IMR-90 (cell line): ENCODE results near the gene CPEB3. TPM values are rescaled to one million over a fixed set of nuclear protein-coding genes. Genes with fewer than 3 reads are reported as not detected.

Source experiments
- ATAC-seq: fragments of 200-7000 bp; cut with Tn5 transposase; 2 replicates; pipeline ENCODE4 v1.9.1; 2020; ENCODE audit warnings: low read depth, mild to moderate bottlenecking, moderate library complexity
- BruUV-seq: library from RNA; stranded (reverse); fragments of 400-500 nt; replicated peaks from 2 replicates; lab custom pipeline; 2021; lab: Mats Ljungman, UMichigan
- CTCF ChIA-PET: fragments of 300-600 bp; formaldehyde crosslinking; extraction: SDS; loops from one replicate; lab custom pipeline; 2021; ENCODE audit warnings: antibody characterized with exemption; lab: Yijun Ruan, JAX
- POLR2A ChIA-PET: fragments of 300-600 bp; sonication (Branson Sonifier 250); formaldehyde crosslinking; loops from one replicate; lab custom pipeline; 2022; ENCODE audit warnings: antibody characterized with exemption; ENCODE audit not compliant: unreplicated experiment; lab: Charles Lee
- DNase-seq: peaks from one replicate; pipeline ENCODE4 v3.0.0; 2013
- H2AFZ ChIP-seq: replicated peaks from 2 replicates; pipeline ENCODE3; 2013; ENCODE audit warnings: low read length, mild to moderate bottlenecking; ENCODE audit not compliant: poor library complexity
- H2AK5ac ChIP-seq: 2 replicates; pipeline ENCODE4 v1.6.1; 2013; ENCODE audit warnings: low read depth, low read length, inconsistent platforms
- H2AK9ac ChIP-seq: replicated peaks from 2 replicates; pipeline ENCODE3; 2013; ENCODE audit warnings: mild to moderate bottlenecking, low read depth, low read length, moderate library complexity; ENCODE audit not compliant: poor library complexity
- H2BK120ac ChIP-seq: 2 replicates; pipeline ENCODE4 v1.6.1; 2013; ENCODE audit warnings: low read depth, low read length, inconsistent platforms
- H2BK15ac ChIP-seq: 3 replicates; pipeline ENCODE4 v1.6.1; 2013; ENCODE audit warnings: low read depth, low read length, inconsistent platforms
- H2BK20ac ChIP-seq: 2 replicates; pipeline ENCODE4 v1.6.1; 2013; ENCODE audit warnings: low read depth, mild to moderate bottlenecking, inconsistent platforms, low read length, moderate library complexity
- H2BK5ac ChIP-seq: 2 replicates; pipeline ENCODE4 v1.6.1; 2013; ENCODE audit warnings: mild to moderate bottlenecking, low read depth, low read length, inconsistent platforms; ENCODE audit not compliant: poor library complexity, severe bottlenecking
- H3K14ac ChIP-seq: replicated peaks from 2 replicates; pipeline ENCODE4 v1.6.1; 2013; ENCODE audit warnings: low read depth, low read length, inconsistent platforms
- H3K18ac ChIP-seq: 2 replicates; pipeline ENCODE4 v1.6.1; 2013; ENCODE audit warnings: low read depth, low read length, control low read depth
- H3K23ac ChIP-seq: 2 replicates; pipeline ENCODE4 v1.6.1; 2013; ENCODE audit warnings: low read depth, low read length, inconsistent platforms
- H3K27ac ChIP-seq: 2 replicates; pipeline ENCODE4 v1.5.1; 2013; ENCODE audit warnings: mild to moderate bottlenecking, control low read depth, low read length; ENCODE audit not compliant: insufficient read depth
- H3K27me3 ChIP-seq: 2 replicates; pipeline ENCODE4 v1.6.1; 2013; ENCODE audit warnings: low read length; ENCODE audit not compliant: control insufficient read depth, insufficient read depth
- H3K36me3 ChIP-seq: 2 replicates; pipeline ENCODE4 v1.6.1; 2013; ENCODE audit warnings: low read length, mixed read lengths; ENCODE audit not compliant: control insufficient read depth, insufficient read depth
- H3K4ac ChIP-seq: 2 replicates; pipeline ENCODE4 v1.6.1; 2013; ENCODE audit warnings: low read depth, low read length, inconsistent platforms
- H3K4me1 ChIP-seq: 2 replicates; pipeline ENCODE4 v1.6.1; 2013; ENCODE audit warnings: low read length, mixed read lengths; ENCODE audit not compliant: control insufficient read depth, insufficient read depth
- H3K4me2 ChIP-seq: 2 replicates; pipeline ENCODE4 v1.6.1; 2013; ENCODE audit warnings: low read depth, mild to moderate bottlenecking, control low read depth, low read length, moderate library complexity
- H3K4me3 ChIP-seq: 2 replicates; pipeline ENCODE4 v1.5.1; 2013; ENCODE audit warnings: low read depth, mild to moderate bottlenecking, control low read depth, low read length, moderate library complexity; ENCODE audit not compliant: insufficient read depth
- H3K56ac ChIP-seq: 2 replicates; pipeline ENCODE4 v1.6.1; 2013; ENCODE audit warnings: low read length, inconsistent platforms; ENCODE audit not compliant: insufficient read depth; ENCODE audit errors: extremely low read depth
- H3K79me1 ChIP-seq, 2 experiments: 2 replicates each; pipeline ENCODE4 v1.6.1; 2013; ENCODE audit warnings: low read length in 2 of 2, inconsistent platforms in 1 of 2, low read depth in 1 of 2
- H3K9ac ChIP-seq: 2 replicates; pipeline ENCODE4 v1.6.1; 2013; ENCODE audit warnings: low read depth, low read length, control low read depth
- H3K9me1 ChIP-seq: 2 replicates; pipeline ENCODE4 v1.6.1; 2013; ENCODE audit warnings: low read length, inconsistent platforms; ENCODE audit not compliant: insufficient read depth
- H3K9me3 ChIP-seq: 2 replicates; pipeline ENCODE4 v1.6.1; 2013; ENCODE audit warnings: low read length; ENCODE audit not compliant: control insufficient read depth, insufficient read depth
- H4K20me1 ChIP-seq: 2 replicates; pipeline ENCODE4 v1.6.1; 2013; ENCODE audit warnings: low read length, inconsistent platforms; ENCODE audit not compliant: insufficient read depth
- H4K5ac ChIP-seq: 2 replicates; pipeline ENCODE4 v1.6.1; 2013; ENCODE audit warnings: mild to moderate bottlenecking, low read depth, low read length, control low read depth
- H4K8ac ChIP-seq, 2 experiments: 2 replicates each; pipeline ENCODE4 v1.6.1; 2013; ENCODE audit warnings: low read depth in 2 of 2, low read length in 2 of 2, control low read depth in 1 of 2, inconsistent platforms in 1 of 2
- H4K91ac ChIP-seq: 2 replicates; pipeline ENCODE4 v1.6.1; 2013; ENCODE audit warnings: low read depth, low read length, inconsistent platforms; ENCODE audit not compliant: insufficient read depth
- BHLHE40 ChIP-seq: fragments of 150-350 bp; IDR thresholded peaks from 2 replicates; pipeline ENCODE4 v1.6.1; 2016; ENCODE audit warnings: mild to moderate bottlenecking, low read depth, low read length
- CEBPB ChIP-seq: IDR thresholded peaks from 2 replicates; pipeline ENCODE4 v1.6.1; 2012; ENCODE audit warnings: low read depth, low read length, improper control_type of control experiment
- CHD1 ChIP-seq: IDR thresholded peaks from 2 replicates; pipeline ENCODE4 v1.6.1; 2012; ENCODE audit warnings: low read depth, low read length, improper control_type of control experiment
- FOS ChIP-seq: fragments of 150-350 bp; IDR thresholded peaks from 2 replicates; pipeline ENCODE4 v1.6.1; 2016; ENCODE audit warnings: low read depth, low read length
- MAFK ChIP-seq: IDR thresholded peaks from 2 replicates; pipeline ENCODE4 v1.6.1; 2012; ENCODE audit warnings: low read depth, low read length, improper control_type of control experiment
- MAZ ChIP-seq: IDR thresholded peaks from 2 replicates; pipeline ENCODE4 v1.6.1; 2012; ENCODE audit warnings: low read depth, mild to moderate bottlenecking, low read length, improper control_type of control experiment, moderate library complexity, borderline replicate concordance
- MXI1 ChIP-seq: IDR thresholded peaks from 2 replicates; pipeline ENCODE4 v1.6.1; 2012; ENCODE audit warnings: low read depth, mild to moderate bottlenecking, low read length, moderate library complexity, borderline replicate concordance
- NFE2L2 ChIP-seq: fragments of 150-350 bp; IDR thresholded peaks from 2 replicates; pipeline ENCODE4 v1.6.1; 2016; ENCODE audit warnings: low read depth, mild to moderate bottlenecking, low read length
- POLR2A ChIP-seq: IDR thresholded peaks from 2 replicates; pipeline ENCODE4 v1.6.1; 2012; ENCODE audit warnings: mild to moderate bottlenecking, low read depth, low read length
- RAD21 ChIP-seq: IDR thresholded peaks from 2 replicates; pipeline ENCODE4 v1.6.1; 2012; ENCODE audit warnings: low read length, improper control_type of control experiment
- RCOR1 ChIP-seq: IDR thresholded peaks from 2 replicates; pipeline ENCODE4 v1.6.1; 2012; ENCODE audit warnings: mild to moderate bottlenecking, low read length, improper control_type of control experiment; ENCODE audit not compliant: insufficient replicate concordance
- RFX5 ChIP-seq: IDR thresholded peaks from 2 replicates; pipeline ENCODE4 v1.8.0; 2012; ENCODE audit warnings: low read depth, mild to moderate bottlenecking, low read length, moderate library complexity
- SMC3 ChIP-seq: fragments of 150-350 bp; IDR thresholded peaks from 2 replicates; pipeline ENCODE4 v1.6.1; 2016; ENCODE audit warnings: low read depth, mild to moderate bottlenecking, antibody characterized with exemption, low read length, moderate library complexity
- WGBS, 2 experiments: methylation state at CpG; one replicate each; pipeline versions ENCODE4 v1.1.5 to v1.1.7; 2013; ENCODE audit warnings: missing lambda C conversion rate in 2 of 2; ENCODE audit not compliant: insufficient read length in 1 of 2; ENCODE audit errors: extremely low coverage in 2 of 2; 5-methylcytosine and 5-hydroxymethylcytosine counted together
- dilution Hi-C: fragments of 300-500 bp; cut with HindIII; formaldehyde crosslinking; loops from one replicate; pipeline ENCODE4 v1.14.3; 2018; ENCODE audit warnings: low sequenced_read_pairs; ENCODE audit not compliant: unreplicated experiment
- in situ Hi-C: fragments of 300-500 bp; cut with MboI; formaldehyde crosslinking; loops from 3 replicates; pipeline ENCODE4 v1.14.3; 2019; ENCODE audit warnings: low sequenced_read_pairs, inconsistent platforms, mixed read lengths
- intact Hi-C: fragments of 100-400 bp; cut with micrococcal nuclease; formaldehyde crosslinking; loops from 2 replicates; pipeline ENCODE4 v1.10.0; 2022
- polyA plus RNA-seq, 3 experiments: library from polyadenylated mRNA; depleted of rRNA; stranded (reverse); fragments of >200 nt; gene quantifications; 2 replicates each; pipeline ENCODE4 v1.2.3, GENCODE V29; 2012; ENCODE audit warnings: low replicate concordance in 1 of 3
- total RNA-seq: library from RNA; depleted of rRNA; stranded (reverse); fragments of >200 nt; gene quantifications from 2 replicates; pipeline ENCODE4 v1.2.3, GENCODE V29; 2012
- TF ChIP-seq, protein P1 (sequence below): fragments of 150-350 bp; IDR thresholded peaks from 2 replicates; pipeline ENCODE4 v1.6.1; 2016; ENCODE audit warnings: low read depth, mild to moderate bottlenecking, low read length, moderate library complexity, borderline replicate concordance
- TF ChIP-seq, protein P2 (sequence below): fragments of 150-350 bp; IDR thresholded peaks from 2 replicates; pipeline ENCODE4 v1.6.1; 2017; ENCODE audit warnings: mild to moderate bottlenecking, antibody characterized with exemption, low read length, low read depth
- TF ChIP-seq, protein P3 (sequence below): conservative IDR thresholded peaks from 2 replicates; pipeline ENCODE4 v1.5.1; 2012; ENCODE audit warnings: mild to moderate bottlenecking, low read depth, low read length, improper control_type of control experiment

The CPEB3 gene
- total and polyA plus RNA-seq, 2 of the 4 experiments (the other 2 are of a cell fraction) = 0.18 to 0.36 TPM

DNA sequence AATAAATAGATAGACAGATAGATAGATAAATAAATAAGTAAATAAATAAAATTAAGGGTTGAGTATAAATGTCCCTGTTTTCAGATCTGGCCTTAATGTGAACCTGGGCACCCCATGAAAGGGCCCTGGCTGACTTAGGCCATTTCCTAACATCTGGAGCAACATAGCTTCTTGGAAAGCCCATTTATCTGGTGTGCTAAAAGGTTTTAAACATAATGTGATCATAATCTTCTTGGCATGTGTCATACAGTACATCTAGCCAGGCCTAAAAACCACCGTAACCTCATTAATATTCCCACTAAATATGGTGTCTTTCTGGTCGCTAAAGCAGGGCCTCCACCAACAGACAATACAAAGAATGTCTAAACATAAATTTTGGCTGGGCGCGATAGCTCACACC is 224.5 kb downstream of the CPEB3 start:
- Histone ChIP-seq H2AK5ac (no peak overlapping the region), H4K8ac (no peak overlapping the region), H3K4ac (no peak overlapping the region), H2BK15ac (no peak overlapping the region), H3K4me3 (no peak overlapping the region), H2BK5ac (no peak overlapping the region), H2AFZ (no peak overlapping the region), H2BK120ac (no peak overlapping the region), H3K14ac (no peak overlapping the region), H2BK20ac (no peak overlapping the region), H3K9me1 (peaks cover 3% of the 10 kb centered on the region; the same call in 1 of the 2 replicates), H3K79me1 (no peaks in the 10 kb centered on the region), H3K4me1 (peaks cover 5% of the 10 kb centered on the region; the same call in 1 of the 2 replicates), H3K36me3 (no peaks in the 10 kb centered on the region; the same call in 1 of the 2 replicates), H4K5ac (no peak overlapping the region), H4K20me1 (no peaks in the 10 kb centered on the region), H3K9me3 (no peaks in the 10 kb centered on the region), H3K27me3 (no peaks in the 10 kb centered on the region), H3K9ac (no peak overlapping the region), H3K4me2 (no peak overlapping the region), H3K27ac (no peak overlapping the region), H4K91ac (no peak overlapping the region), H3K18ac (no peak overlapping the region), H3K23ac (no peak overlapping the region), H2AK9ac (no peak overlapping the region), H3K56ac (no peak overlapping the region)
- ChIA-PET CTCF (no interaction called here), POLR2A (no interaction called here)
- no peak for TF ChIP-seq CEBPB
- TF ChIP-seq, protein P1, sequence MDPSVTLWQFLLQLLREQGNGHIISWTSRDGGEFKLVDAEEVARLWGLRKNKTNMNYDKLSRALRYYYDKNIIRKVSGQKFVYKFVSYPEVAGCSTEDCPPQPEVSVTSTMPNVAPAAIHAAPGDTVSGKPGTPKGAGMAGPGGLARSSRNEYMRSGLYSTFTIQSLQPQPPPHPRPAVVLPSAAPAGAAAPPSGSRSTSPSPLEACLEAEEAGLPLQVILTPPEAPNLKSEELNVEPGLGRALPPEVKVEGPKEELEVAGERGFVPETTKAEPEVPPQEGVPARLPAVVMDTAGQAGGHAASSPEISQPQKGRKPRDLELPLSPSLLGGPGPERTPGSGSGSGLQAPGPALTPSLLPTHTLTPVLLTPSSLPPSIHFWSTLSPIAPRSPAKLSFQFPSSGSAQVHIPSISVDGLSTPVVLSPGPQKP = no peak
- TF ChIP-seq MAFK = no peak
- TF ChIP-seq RFX5 = no peak
- TF ChIP-seq, protein P2, sequence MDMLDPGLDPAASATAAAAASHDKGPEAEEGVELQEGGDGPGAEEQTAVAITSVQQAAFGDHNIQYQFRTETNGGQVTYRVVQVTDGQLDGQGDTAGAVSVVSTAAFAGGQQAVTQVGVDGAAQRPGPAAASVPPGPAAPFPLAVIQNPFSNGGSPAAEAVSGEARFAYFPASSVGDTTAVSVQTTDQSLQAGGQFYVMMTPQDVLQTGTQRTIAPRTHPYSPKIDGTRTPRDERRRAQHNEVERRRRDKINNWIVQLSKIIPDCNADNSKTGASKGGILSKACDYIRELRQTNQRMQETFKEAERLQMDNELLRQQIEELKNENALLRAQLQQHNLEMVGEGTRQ = no peak
- no peak for TF ChIP-seq RAD21
- TF ChIP-seq FOS = no peak
- TF ChIP-seq, protein P3, sequence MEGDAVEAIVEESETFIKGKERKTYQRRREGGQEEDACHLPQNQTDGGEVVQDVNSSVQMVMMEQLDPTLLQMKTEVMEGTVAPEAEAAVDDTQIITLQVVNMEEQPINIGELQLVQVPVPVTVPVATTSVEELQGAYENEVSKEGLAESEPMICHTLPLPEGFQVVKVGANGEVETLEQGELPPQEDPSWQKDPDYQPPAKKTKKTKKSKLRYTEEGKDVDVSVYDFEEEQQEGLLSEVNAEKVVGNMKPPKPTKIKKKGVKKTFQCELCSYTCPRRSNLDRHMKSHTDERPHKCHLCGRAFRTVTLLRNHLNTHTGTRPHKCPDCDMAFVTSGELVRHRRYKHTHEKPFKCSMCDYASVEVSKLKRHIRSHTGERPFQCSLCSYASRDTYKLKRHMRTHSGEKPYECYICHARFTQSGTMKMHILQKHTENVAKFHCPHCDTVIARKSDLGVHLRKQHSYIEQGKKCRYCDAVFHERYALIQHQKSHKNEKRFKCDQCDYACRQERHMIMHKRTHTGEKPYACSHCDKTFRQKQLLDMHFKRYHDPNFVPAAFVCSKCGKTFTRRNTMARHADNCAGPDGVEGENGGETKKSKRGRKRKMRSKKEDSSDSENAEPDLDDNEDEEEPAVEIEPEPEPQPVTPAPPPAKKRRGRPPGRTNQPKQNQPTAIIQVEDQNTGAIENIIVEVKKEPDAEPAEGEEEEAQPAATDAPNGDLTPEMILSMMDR = no peak
- no peak for TF ChIP-seq RCOR1
- no peak for TF ChIP-seq NFE2L2
- TF ChIP-seq MAZ = no peak
- TF ChIP-seq POLR2A = no peak
- no peak for TF ChIP-seq CHD1
- TF ChIP-seq BHLHE40 = no peak
- no peak for TF ChIP-seq MXI1
- TF ChIP-seq SMC3 = no peak
- no peak for DNase-seq
- BruUV-seq = no TSS peak
- dilution Hi-C loops (no loop called here), in situ Hi-C loops (no loop called here), intact Hi-C loops (no loop called here)
- no peak for ATAC-seq
- no CpG with 5 or more reads among the region's 4 CpGs for WGBS, 2 experiments
